Measurements from ENCODE around the gene CACNB1.
A peak's percentile ranks its signal among the peaks of the same experiment; 100 is the strongest.

Gene CACNB1

DNA sequence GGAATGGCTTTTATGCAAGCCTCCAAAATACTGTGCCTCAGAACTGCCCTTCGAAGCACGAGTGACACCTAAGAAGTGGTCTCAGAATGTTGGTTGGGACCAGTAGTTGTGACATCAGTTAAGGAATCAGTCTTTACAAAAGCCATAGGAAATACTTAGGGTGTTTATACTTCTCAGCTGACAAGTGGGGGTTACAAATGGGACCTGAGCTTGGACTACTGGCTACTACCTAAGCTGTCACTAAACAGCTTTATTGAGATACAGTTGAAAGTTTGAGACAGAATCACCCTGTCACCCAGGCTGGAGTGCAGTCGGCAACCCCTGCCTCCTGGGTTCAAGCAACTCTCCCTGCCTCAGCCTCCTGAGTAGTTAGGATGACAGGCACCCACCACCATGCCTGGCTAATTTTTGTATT, 7.7 kb upstream of the CACNB1 start:
- no peak for TF ChIP-seq ISL1 (CRISPR knock-in tag; IDR thresholded peaks at IDR 0.05)
- no peak for TF ChIP-seq ESRRG (CRISPR knock-in tag; IDR thresholded peaks at IDR 0.05)
- TF ChIP-seq SNAI2 (CRISPR knock-in tag; IDR thresholded peaks at IDR 0.05): no peak
- TF ChIP-seq PPARA (CRISPR knock-in tag; IDR thresholded peaks at IDR 0.05; ENCODE audit: borderline replicate concordance): no peak
- no peak for TF ChIP-seq ZNF8 (CRISPR knock-in tag; IDR thresholded peaks at IDR 0.05)
- TF ChIP-seq GLIS3 (CRISPR knock-in tag; IDR thresholded peaks at IDR 0.05): no peak
- TF ChIP-seq ZNF565 (CRISPR knock-in tag; conservative IDR thresholded peaks at IDR 0.05; ENCODE audit: low read depth): no peak
- TF ChIP-seq, protein P1, sequence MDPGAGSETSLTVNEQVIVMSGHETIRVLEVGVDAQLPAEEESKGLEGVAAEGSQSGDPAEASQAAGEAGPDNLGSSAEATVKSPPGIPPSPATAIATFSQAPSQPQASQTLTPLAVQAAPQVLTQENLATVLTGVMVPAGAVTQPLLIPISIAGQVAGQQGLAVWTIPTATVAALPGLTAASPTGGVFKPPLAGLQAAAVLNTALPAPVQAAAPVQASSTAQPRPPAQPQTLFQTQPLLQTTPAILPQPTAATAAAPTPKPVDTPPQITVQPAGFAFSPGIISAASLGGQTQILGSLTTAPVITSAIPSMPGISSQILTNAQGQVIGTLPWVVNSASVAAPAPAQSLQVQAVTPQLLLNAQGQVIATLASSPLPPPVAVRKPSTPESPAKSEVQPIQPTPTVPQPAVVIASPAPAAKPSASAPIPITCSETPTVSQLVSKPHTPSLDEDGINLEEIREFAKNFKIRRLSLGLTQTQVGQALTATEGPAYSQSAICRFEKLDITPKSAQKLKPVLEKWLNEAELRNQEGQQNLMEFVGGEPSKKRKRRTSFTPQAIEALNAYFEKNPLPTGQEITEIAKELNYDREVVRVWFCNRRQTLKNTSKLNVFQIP (CRISPR knock-in tag; IDR thresholded peaks at IDR 0.05; ENCODE audit: borderline replicate concordance, low read depth): no peak
- no peak for ATAC-seq

GRCh38 chr17:39204245-39204644, 6.8 kb upstream of the CACNB1 start:
- no peak for ATAC-seq
- TF ChIP-seq ESRRG (CRISPR knock-in tag; IDR thresholded peaks at IDR 0.05) (no peak), ZNF70 (CRISPR knock-in tag; IDR thresholded peaks at IDR 0.05) (no peak), CREB5 (CRISPR knock-in tag; IDR thresholded peaks at IDR 0.05; ENCODE audit: low read depth) (no peak), ZC3H10 (CRISPR knock-in tag; IDR thresholded peaks at IDR 0.05) (no peak), GLIS3 (CRISPR knock-in tag; IDR thresholded peaks at IDR 0.05) (no peak), PPARA (CRISPR knock-in tag; IDR thresholded peaks at IDR 0.05; ENCODE audit: borderline replicate concordance) (no peak), ZFP3 (CRISPR knock-in tag; IDR thresholded peaks at IDR 0.05) (no peak), ZFP30 (CRISPR knock-in tag; IDR thresholded peaks at IDR 0.05) (no peak), SNAI2 (CRISPR knock-in tag; IDR thresholded peaks at IDR 0.05) (no peak)

GRCh38 chr17:39200957-39201510, 3.6 kb upstream of the CACNB1 start:
- ATAC-seq: no peak
- TF ChIP-seq TCF4 (CRISPR knock-in tag; IDR thresholded peaks at IDR 0.05; ENCODE audit: borderline replicate concordance) (no peak), RARB (CRISPR knock-in tag; IDR thresholded peaks at IDR 0.05) (no peak), ZFP30 (CRISPR knock-in tag; IDR thresholded peaks at IDR 0.05) (no peak), TOX (CRISPR knock-in tag; IDR thresholded peaks at IDR 0.05; ENCODE audit: borderline replicate concordance) (no peak), ESRRG (CRISPR knock-in tag; IDR thresholded peaks at IDR 0.05) (no peak), ISL1 (CRISPR knock-in tag; IDR thresholded peaks at IDR 0.05) (no peak), ZFP3 (CRISPR knock-in tag; IDR thresholded peaks at IDR 0.05) (no peak), GLIS3 (CRISPR knock-in tag; IDR thresholded peaks at IDR 0.05) (no peak), ZNF70 (CRISPR knock-in tag; IDR thresholded peaks at IDR 0.05) (no peak), ZC3H10 (CRISPR knock-in tag; IDR thresholded peaks at IDR 0.05) (no peak), OSR1 (CRISPR knock-in tag; IDR thresholded peaks at IDR 0.05) (no peak), TSHZ2 (CRISPR knock-in tag; IDR thresholded peaks at IDR 0.05) (no peak)
- TF ChIP-seq, protein P1 (CRISPR knock-in tag; IDR thresholded peaks at IDR 0.05; ENCODE audit: borderline replicate concordance, low read depth): no peak

- peak; percentile 57 for ATAC-seq
- no peak for TF ChIP-seq ZNF70 (CRISPR knock-in tag; IDR thresholded peaks at IDR 0.05)
- TF ChIP-seq, protein P1 (CRISPR knock-in tag; IDR thresholded peaks at IDR 0.05; ENCODE audit: borderline replicate concordance, low read depth): no peak
- TF ChIP-seq ZFP3 (CRISPR knock-in tag; IDR thresholded peaks at IDR 0.05): 0 out of 2 replicates have a peak, but pooled peaks have one; percentile 19
- TF ChIP-seq, protein P2, sequence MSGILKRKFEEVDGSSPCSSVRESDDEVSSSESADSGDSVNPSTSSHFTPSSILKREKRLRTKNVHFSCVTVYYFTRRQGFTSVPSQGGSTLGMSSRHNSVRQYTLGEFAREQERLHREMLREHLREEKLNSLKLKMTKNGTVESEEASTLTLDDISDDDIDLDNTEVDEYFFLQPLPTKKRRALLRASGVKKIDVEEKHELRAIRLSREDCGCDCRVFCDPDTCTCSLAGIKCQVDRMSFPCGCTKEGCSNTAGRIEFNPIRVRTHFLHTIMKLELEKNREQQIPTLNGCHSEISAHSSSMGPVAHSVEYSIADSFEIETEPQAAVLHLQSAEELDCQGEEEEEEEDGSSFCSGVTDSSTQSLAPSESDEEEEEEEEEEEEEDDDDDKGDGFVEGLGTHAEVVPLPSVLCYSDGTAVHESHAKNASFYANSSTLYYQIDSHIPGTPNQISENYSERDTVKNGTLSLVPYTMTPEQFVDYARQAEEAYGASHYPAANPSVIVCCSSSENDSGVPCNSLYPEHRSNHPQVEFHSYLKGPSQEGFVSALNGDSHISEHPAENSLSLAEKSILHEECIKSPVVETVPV (CRISPR knock-in tag; IDR thresholded peaks at IDR 0.05): no peak
- no peak for TF ChIP-seq ZFP30 (CRISPR knock-in tag; IDR thresholded peaks at IDR 0.05)
- TF ChIP-seq TCF4 (CRISPR knock-in tag; IDR thresholded peaks at IDR 0.05; ENCODE audit: borderline replicate concordance): no peak
- TF ChIP-seq SNAI2 (CRISPR knock-in tag; IDR thresholded peaks at IDR 0.05): no peak
- TF ChIP-seq ARNTL (CRISPR knock-in tag; IDR thresholded peaks at IDR 0.05; ENCODE audit: borderline replicate concordance, low read depth): no peak
- no peak for TF ChIP-seq ZC3H10 (CRISPR knock-in tag; IDR thresholded peaks at IDR 0.05)
- TF ChIP-seq CSDC2 (CRISPR knock-in tag; IDR thresholded peaks at IDR 0.05): peak; percentile 58; the same call in 1 of the 2 replicates
- no peak for TF ChIP-seq CREB5 (CRISPR knock-in tag; IDR thresholded peaks at IDR 0.05; ENCODE audit: low read depth)
Observed at GRCh38 chr17:39200070-39200879, 2.8 kb upstream of the CACNB1 start, which contains the start of gene RPL19. Gene RPL19 (plus strand): TSS chr17:39200283. CDS start chr17:39200345, 62 bp downstream.

Data from SK-N-SH treated with all-trans-retinoic acid at 6 μM for 48 hours (cell line).